SK-N-SH (cell line): Measurements from ENCODE around the gene SARS2. TPM values are rescaled to one million over a fixed set of nuclear protein-coding genes. Genes with fewer than 3 reads are reported as not detected.

Experiments
- CTCF ChIA-PET: fragments of 300-600, 350-600 bp; formaldehyde crosslinking; extraction: SDS; loops from one replicate; lab custom pipeline; 2021; lab: Yijun Ruan, JAX
- POLR2A ChIA-PET: fragments of 350-600 bp; sonication (Branson Sonifier 250); formaldehyde crosslinking; extraction: SDS; loops from one replicate; lab custom pipeline; 2020; ENCODE audit warnings: antibody characterized with exemption, inconsistent platforms; lab: Yijun Ruan, JAX
- DNase-seq: peaks from one replicate; pipeline ENCODE4 v3.0.0; 2012
- H2AFZ ChIP-seq: fragments of 200-600 bp; sonication (generic); 2 replicates; pipeline ENCODE4 v1.8.1; 2016; ENCODE audit warnings: antibody characterized with exemption, mild to moderate bottlenecking, low read depth
- H3F3A ChIP-seq: fragments of 200-600 bp; sonication (generic); replicated peaks from 2 replicates; pipeline ENCODE3; 2016; ENCODE audit warnings: antibody characterized with exemption, mild to moderate bottlenecking; ENCODE audit not compliant: insufficient read depth
- H3K27ac ChIP-seq, 2 experiments: fragments of 200-500 bp in 1 of 2; fragments of 200-600 bp in 1 of 2; sonication (Bioruptor generic) in 1 of 2; sonication (generic), shearing (Covaris generic) in 1 of 2; 2 replicates each; pipeline versions ENCODE4 v1.5.1 to v1.6.1; 2014 to 2016; ENCODE audit warnings: low read depth in 2 of 2, inconsistent platforms in 1 of 2, low read length in 1 of 2, mild to moderate bottlenecking in 1 of 2, mixed read lengths in 1 of 2
- H3K27me3 ChIP-seq: fragments of 200-600 bp; sonication (generic), shearing (Covaris generic); 2 replicates; pipeline ENCODE4 v1.6.1; 2016; ENCODE audit warnings: mixed run types; ENCODE audit not compliant: insufficient read depth
- H3K36me3 ChIP-seq, 2 experiments: fragments of 200-500 bp in 1 of 2; fragments of 200-600 bp in 1 of 2; sonication (Bioruptor generic) in 1 of 2; sonication (generic) in 1 of 2; replicated peaks in 1 of 2; 2 replicates each; pipeline versions ENCODE3 to v1.5.1; 2014 to 2016; ENCODE audit warnings: low read length in 1 of 2, mild to moderate bottlenecking in 1 of 2; ENCODE audit not compliant: insufficient read depth in 2 of 2, control insufficient read depth in 1 of 2
- H3K4me1 ChIP-seq, 2 experiments: fragments of 200-500 bp in 1 of 2; fragments of 200-600 bp in 1 of 2; sonication (Bioruptor generic) in 1 of 2; sonication (generic), shearing (Covaris generic) in 1 of 2; 2 replicates each; pipeline versions ENCODE4 v1.5.1 to v1.6.1; 2014 to 2016; ENCODE audit warnings: low read depth in 1 of 2, low read length in 1 of 2, mixed run types in 1 of 2; ENCODE audit not compliant: insufficient read depth in 2 of 2, control insufficient read depth in 1 of 2
- H3K4me2 ChIP-seq: fragments of 200-600 bp; sonication (generic), shearing (Covaris generic); 2 replicates; pipeline ENCODE4 v1.6.1; 2017; ENCODE audit warnings: mixed run types
- H3K4me3 ChIP-seq, 2 experiments: fragments of 200-500 bp in 1 of 2; fragments of 200-600 bp in 1 of 2; sonication (Bioruptor generic) in 1 of 2; sonication (generic), shearing (Covaris generic) in 1 of 2; 2 replicates each; pipeline versions ENCODE4 v1.5.1 to v1.8.1; 2014 to 2016; ENCODE audit warnings: low read depth in 2 of 2, inconsistent platforms in 1 of 2, low read length in 1 of 2, mild to moderate bottlenecking in 1 of 2, mixed read lengths in 1 of 2, moderate library complexity in 1 of 2
- H3K79me2 ChIP-seq: fragments of 200-600 bp; sonication (generic); 2 replicates; pipeline ENCODE4 v1.8.1; 2017; ENCODE audit warnings: mild to moderate bottlenecking; ENCODE audit not compliant: insufficient read depth
- H3K9ac ChIP-seq: fragments of 200-600 bp; sonication (generic); 2 replicates; pipeline ENCODE4 v1.6.1; 2017; ENCODE audit warnings: mixed run types
- H3K9me2 ChIP-seq: fragments of 200-600 bp; sonication (generic); 2 replicates; pipeline ENCODE4 v1.6.1; 2017; ENCODE audit warnings: mixed run types
- H3K9me3 ChIP-seq: fragments of 200-600 bp; sonication (generic); 2 replicates; pipeline ENCODE4 v1.6.1; 2017; ENCODE audit warnings: mixed run types, mild to moderate bottlenecking, moderate library complexity
- H4K20me1 ChIP-seq: fragments of 200-600 bp; sonication (generic); 2 replicates; pipeline ENCODE4 v1.6.1; 2017; ENCODE audit warnings: mild to moderate bottlenecking, mixed run types; ENCODE audit not compliant: insufficient read depth
- CHD2 ChIP-seq: fragments of 150-350 bp; IDR thresholded peaks from 2 replicates; pipeline ENCODE4 v1.6.1; 2018; ENCODE audit warnings: low read length; ENCODE audit not compliant: partially characterized antibody
- EZH2phosphoT487 ChIP-seq: fragments of 200-600 bp; sonication (generic); IDR thresholded peaks from 2 replicates; pipeline ENCODE4 v1.6.1; 2017; ENCODE audit warnings: low read depth, mixed run types, mild to moderate bottlenecking, antibody characterized with exemption, moderate library complexity, borderline replicate concordance
- FOXM1 ChIP-seq: IDR thresholded peaks from 2 replicates; pipeline ENCODE4 v1.4.0; 2012; ENCODE audit warnings: low read depth, mild to moderate bottlenecking
- JUND ChIP-seq: IDR thresholded peaks from 2 replicates; pipeline ENCODE4 v1.4.0; 2012
- MXI1 ChIP-seq: IDR thresholded peaks from 2 replicates; pipeline ENCODE4 v1.6.1; 2012; ENCODE audit warnings: mild to moderate bottlenecking, low read depth, low read length, improper control_type of control experiment
- NFIC ChIP-seq: IDR thresholded peaks from 2 replicates; pipeline ENCODE4 v1.4.0; 2012; ENCODE audit warnings: borderline replicate concordance
- NRF1 ChIP-seq: IDR thresholded peaks from 2 replicates; pipeline ENCODE4 v1.6.1; 2012; ENCODE audit warnings: low read depth, mild to moderate bottlenecking, low read length
- POLR2AphosphoS5 ChIP-seq: IDR thresholded peaks from 2 replicates; pipeline ENCODE4 v1.6.1; 2012; ENCODE audit warnings: low read depth, low read length
- RFX5 ChIP-seq: IDR thresholded peaks from 2 replicates; pipeline ENCODE4 v1.6.1; 2012; ENCODE audit warnings: mild to moderate bottlenecking, improper control_type of control experiment, low read length
- SIN3A ChIP-seq: IDR thresholded peaks from 2 replicates; pipeline ENCODE4 v1.6.1; 2012; ENCODE audit warnings: low read depth, mild to moderate bottlenecking, low read length, moderate library complexity, borderline replicate concordance
- TAF1 ChIP-seq: IDR thresholded peaks from 2 replicates; pipeline ENCODE4 v1.6.1; 2012; ENCODE audit warnings: low read depth, mild to moderate bottlenecking, low read length, moderate library complexity, borderline replicate concordance
- TEAD4 ChIP-seq: IDR thresholded peaks from 2 replicates; pipeline ENCODE4 v1.4.0; 2012; ENCODE audit warnings: mild to moderate bottlenecking, borderline replicate concordance; ENCODE audit not compliant: insufficient read depth
- WGBS: methylation state at CpG from one replicate; pipeline ENCODE4 v1.1.6; 2017; ENCODE audit warnings: low lambda C conversion rate; 5-methylcytosine and 5-hydroxymethylcytosine counted together
- polyA plus RNA-seq, 3 experiments: library from polyadenylated mRNA; depleted of rRNA; stranded (reverse); fragments of >200 nt; gene quantifications; 2 replicates each; pipeline ENCODE4 v1.2.3, GENCODE V29; 2012
- TF ChIP-seq, protein P1 (sequence below): fragments of 200-600 bp; sonication (generic); IDR thresholded peaks from 2 replicates; pipeline ENCODE4 v1.6.1; 2017; ENCODE audit warnings: antibody characterized with exemption, mild to moderate bottlenecking, moderate library complexity
- TF ChIP-seq, protein P2 (sequence below): IDR thresholded peaks from 2 replicates; pipeline ENCODE4 v1.6.1; 2012; ENCODE audit warnings: mild to moderate bottlenecking, low read depth, low read length, moderate library complexity
- TF ChIP-seq, protein P3 (sequence below): IDR thresholded peaks from 2 replicates; pipeline ENCODE4 v1.4.0; 2012; ENCODE audit warnings: low read depth, borderline replicate concordance
- TF ChIP-seq, protein P4 (sequence below): IDR thresholded peaks from 2 replicates; pipeline ENCODE4 v1.4.0; 2012; ENCODE audit warnings: low read depth
- TF ChIP-seq, protein P5 (sequence below): fragments of 150-350 bp; IDR thresholded peaks from 2 replicates; pipeline ENCODE4 v1.6.1; 2017; ENCODE audit warnings: antibody characterized with exemption, low read length, low read depth, borderline replicate concordance
- TF ChIP-seq, protein P6 (sequence below): IDR thresholded peaks from 2 replicates; pipeline ENCODE4; 2012

Gene SARS2
- polyA plus RNA-seq, 1 of the 3 experiments (the other 2 are of a cell fraction), result 36.5 TPM

DNA sequence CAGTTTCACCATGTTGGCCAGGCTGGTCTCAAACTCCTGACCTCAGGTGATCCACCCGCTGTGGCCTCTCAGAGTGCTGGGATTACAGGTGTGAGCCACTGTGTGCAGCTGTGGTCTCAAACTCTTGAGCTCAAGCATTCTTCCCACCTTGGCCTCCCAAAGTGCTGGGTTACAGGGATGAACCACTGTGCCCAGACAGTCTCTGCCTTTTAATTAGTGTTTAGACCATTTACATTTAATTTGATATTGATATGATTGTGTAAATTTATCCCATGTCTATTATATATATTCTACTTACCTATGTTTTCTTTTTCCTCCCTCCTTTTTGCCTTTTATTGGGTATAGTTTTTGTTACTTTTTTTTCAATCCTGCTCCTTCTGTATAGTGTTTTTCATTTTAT lies 28.9 kb downstream of the SARS2 start:
- no peak for TF ChIP-seq SIN3A
- no peaks in the 10 kb centered on the region for H3K27me3 ChIP-seq
- H2AFZ ChIP-seq, result no peak overlapping the region
- no peaks in the 10 kb centered on the region for H3K9me3 ChIP-seq
- no peak overlapping the region for H3K9ac ChIP-seq
- ChIA-PET POLR2A (no interaction called here), CTCF (interaction anchor here (2.4 to 2.8 kb wide), 2 partner anchors 14 to 29 kb away, joined by 8 to 19 read pairs; partner anchors contain the start of genes MRPS12 and SARS2)
- no peak overlapping the region for H3K4me2 ChIP-seq
- H3K9me2 ChIP-seq, result no peaks in the 10 kb centered on the region
- H3K79me2 ChIP-seq, result peaks cover 43% of the 10 kb centered on the region
- no peak overlapping the region for H3K4me3 ChIP-seq
- H4K20me1 ChIP-seq, result no peaks in the 10 kb centered on the region
- WGBS, result 100% methylated on average over 1 of the region's 1 CpG
- no peak overlapping the region for H3K27ac ChIP-seq
- DNase-seq, result no peak
- peaks cover 0 to 5% of the 10 kb centered on the region in 2 experiments for H3K36me3 ChIP-seq
- H3K4me1 ChIP-seq, result peaks cover 0 to 9% of the 10 kb centered on the region in 2 experiments; a peak in 2 of 4 replicates
- peaks cover 4% of the 10 kb centered on the region for H3F3A ChIP-seq

DNA sequence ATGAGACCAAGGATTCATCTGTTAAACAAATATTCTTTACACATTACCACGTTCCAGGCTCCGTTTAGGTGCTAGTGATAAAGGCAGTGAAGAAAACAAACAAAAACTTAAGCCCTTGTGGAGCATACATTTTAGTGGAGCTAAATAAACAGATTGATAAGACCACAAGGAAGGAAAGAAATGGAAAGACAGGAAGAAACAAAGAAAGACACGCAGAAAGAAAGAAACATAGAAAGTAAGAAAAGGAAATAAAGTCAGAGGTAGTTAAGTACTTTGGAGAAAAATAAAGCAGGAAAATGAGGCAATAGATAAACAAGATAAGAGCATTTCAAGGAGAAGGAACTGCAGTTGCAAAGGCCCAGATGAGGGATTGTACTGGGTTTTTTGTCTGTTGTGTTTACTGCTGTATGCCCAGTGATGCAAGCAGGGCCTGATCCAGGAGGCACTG lies 29.8 kb downstream of the SARS2 start:
- peak overlapping the region; percentile 66 to 92 for H3K4me3 ChIP-seq
- peaks cover 0 to 9% of the 10 kb centered on the region in 2 experiments; a peak in 2 of 4 replicates for H3K4me1 ChIP-seq
- H3K27ac ChIP-seq, result peak overlapping the region; percentile 51 to 77; a peak in 3 of 4 replicates
- H4K20me1 ChIP-seq, result no peaks in the 10 kb centered on the region
- H2AFZ ChIP-seq, result peak overlapping the region; percentile 88; the same call in 1 of the 2 replicates
- 59% methylated on average over 3 of the region's 3 CpGs for WGBS
- no peak for DNase-seq
- peaks cover 0 to 5% of the 10 kb centered on the region in 2 experiments for H3K36me3 ChIP-seq
- no peaks in the 10 kb centered on the region for H3K27me3 ChIP-seq
- CTCF ChIA-PET, result interaction anchor here (0.9 to 2.8 kb wide), 8 partner anchors 13 to 495 kb away, joined by 3 to 19 read pairs (median 4); partner anchors contain the start of genes MRPS12 and SARS2
- H3K9me3 ChIP-seq, result no peaks in the 10 kb centered on the region
- H3K9ac ChIP-seq, result peak overlapping the region; percentile 81
- POLR2A ChIA-PET, result interaction anchor here (1.6 kb wide), 1 partner anchor 38 kb away, joined by 3 read pairs; no protein-coding TSS in a partner anchor
- peaks cover 4% of the 10 kb centered on the region for H3F3A ChIP-seq
- H3K4me2 ChIP-seq, result peak overlapping the region; percentile 88
- H3K9me2 ChIP-seq, result no peaks in the 10 kb centered on the region
- H3K79me2 ChIP-seq, result peaks cover 43% of the 10 kb centered on the region
- TF ChIP-seq POLR2AphosphoS5 (no peak), MXI1 (no peak), FOXM1 (no peak), JUND (no peak), SIN3A (no peak), NFIC (no peak), TAF1 (no peak), RFX5 (no peak), CHD2 (no peak), EZH2phosphoT487 (no peak), NRF1 (no peak), TEAD4 (no peak)
- TF ChIP-seq, protein P1, sequence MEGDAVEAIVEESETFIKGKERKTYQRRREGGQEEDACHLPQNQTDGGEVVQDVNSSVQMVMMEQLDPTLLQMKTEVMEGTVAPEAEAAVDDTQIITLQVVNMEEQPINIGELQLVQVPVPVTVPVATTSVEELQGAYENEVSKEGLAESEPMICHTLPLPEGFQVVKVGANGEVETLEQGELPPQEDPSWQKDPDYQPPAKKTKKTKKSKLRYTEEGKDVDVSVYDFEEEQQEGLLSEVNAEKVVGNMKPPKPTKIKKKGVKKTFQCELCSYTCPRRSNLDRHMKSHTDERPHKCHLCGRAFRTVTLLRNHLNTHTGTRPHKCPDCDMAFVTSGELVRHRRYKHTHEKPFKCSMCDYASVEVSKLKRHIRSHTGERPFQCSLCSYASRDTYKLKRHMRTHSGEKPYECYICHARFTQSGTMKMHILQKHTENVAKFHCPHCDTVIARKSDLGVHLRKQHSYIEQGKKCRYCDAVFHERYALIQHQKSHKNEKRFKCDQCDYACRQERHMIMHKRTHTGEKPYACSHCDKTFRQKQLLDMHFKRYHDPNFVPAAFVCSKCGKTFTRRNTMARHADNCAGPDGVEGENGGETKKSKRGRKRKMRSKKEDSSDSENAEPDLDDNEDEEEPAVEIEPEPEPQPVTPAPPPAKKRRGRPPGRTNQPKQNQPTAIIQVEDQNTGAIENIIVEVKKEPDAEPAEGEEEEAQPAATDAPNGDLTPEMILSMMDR, result no peak
- TF ChIP-seq, protein P2, sequence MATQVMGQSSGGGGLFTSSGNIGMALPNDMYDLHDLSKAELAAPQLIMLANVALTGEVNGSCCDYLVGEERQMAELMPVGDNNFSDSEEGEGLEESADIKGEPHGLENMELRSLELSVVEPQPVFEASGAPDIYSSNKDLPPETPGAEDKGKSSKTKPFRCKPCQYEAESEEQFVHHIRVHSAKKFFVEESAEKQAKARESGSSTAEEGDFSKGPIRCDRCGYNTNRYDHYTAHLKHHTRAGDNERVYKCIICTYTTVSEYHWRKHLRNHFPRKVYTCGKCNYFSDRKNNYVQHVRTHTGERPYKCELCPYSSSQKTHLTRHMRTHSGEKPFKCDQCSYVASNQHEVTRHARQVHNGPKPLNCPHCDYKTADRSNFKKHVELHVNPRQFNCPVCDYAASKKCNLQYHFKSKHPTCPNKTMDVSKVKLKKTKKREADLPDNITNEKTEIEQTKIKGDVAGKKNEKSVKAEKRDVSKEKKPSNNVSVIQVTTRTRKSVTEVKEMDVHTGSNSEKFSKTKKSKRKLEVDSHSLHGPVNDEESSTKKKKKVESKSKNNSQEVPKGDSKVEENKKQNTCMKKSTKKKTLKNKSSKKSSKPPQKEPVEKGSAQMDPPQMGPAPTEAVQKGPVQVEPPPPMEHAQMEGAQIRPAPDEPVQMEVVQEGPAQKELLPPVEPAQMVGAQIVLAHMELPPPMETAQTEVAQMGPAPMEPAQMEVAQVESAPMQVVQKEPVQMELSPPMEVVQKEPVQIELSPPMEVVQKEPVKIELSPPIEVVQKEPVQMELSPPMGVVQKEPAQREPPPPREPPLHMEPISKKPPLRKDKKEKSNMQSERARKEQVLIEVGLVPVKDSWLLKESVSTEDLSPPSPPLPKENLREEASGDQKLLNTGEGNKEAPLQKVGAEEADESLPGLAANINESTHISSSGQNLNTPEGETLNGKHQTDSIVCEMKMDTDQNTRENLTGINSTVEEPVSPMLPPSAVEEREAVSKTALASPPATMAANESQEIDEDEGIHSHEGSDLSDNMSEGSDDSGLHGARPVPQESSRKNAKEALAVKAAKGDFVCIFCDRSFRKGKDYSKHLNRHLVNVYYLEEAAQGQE, result no peak
- TF ChIP-seq, protein P3, sequence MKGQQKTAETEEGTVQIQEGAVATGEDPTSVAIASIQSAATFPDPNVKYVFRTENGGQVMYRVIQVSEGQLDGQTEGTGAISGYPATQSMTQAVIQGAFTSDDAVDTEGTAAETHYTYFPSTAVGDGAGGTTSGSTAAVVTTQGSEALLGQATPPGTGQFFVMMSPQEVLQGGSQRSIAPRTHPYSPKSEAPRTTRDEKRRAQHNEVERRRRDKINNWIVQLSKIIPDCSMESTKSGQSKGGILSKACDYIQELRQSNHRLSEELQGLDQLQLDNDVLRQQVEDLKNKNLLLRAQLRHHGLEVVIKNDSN, result no peak
- TF ChIP-seq, protein P4, sequence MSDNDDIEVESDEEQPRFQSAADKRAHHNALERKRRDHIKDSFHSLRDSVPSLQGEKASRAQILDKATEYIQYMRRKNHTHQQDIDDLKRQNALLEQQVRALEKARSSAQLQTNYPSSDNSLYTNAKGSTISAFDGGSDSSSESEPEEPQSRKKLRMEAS, result no peak
- TF ChIP-seq, protein P5, sequence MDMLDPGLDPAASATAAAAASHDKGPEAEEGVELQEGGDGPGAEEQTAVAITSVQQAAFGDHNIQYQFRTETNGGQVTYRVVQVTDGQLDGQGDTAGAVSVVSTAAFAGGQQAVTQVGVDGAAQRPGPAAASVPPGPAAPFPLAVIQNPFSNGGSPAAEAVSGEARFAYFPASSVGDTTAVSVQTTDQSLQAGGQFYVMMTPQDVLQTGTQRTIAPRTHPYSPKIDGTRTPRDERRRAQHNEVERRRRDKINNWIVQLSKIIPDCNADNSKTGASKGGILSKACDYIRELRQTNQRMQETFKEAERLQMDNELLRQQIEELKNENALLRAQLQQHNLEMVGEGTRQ, result no peak
- TF ChIP-seq, protein P6, sequence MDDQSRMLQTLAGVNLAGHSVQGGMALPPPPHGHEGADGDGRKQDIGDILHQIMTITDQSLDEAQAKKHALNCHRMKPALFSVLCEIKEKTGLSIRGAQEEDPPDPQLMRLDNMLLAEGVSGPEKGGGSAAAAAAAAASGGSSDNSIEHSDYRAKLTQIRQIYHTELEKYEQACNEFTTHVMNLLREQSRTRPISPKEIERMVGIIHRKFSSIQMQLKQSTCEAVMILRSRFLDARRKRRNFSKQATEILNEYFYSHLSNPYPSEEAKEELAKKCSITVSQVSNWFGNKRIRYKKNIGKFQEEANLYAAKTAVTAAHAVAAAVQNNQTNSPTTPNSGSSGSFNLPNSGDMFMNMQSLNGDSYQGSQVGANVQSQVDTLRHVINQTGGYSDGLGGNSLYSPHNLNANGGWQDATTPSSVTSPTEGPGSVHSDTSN, result no peak
